Ishikawa (cell line): ENCODE results near the gene MYH7.

Experiments
- CEBPB ChIP-seq: IDR thresholded peaks from 2 replicates; pipeline ENCODE4 v1.6.1; 2012
- CREB1 ChIP-seq: IDR thresholded peaks from 2 replicates; pipeline ENCODE4 v1.6.1; 2012; ENCODE audit warnings: low read depth
- EGR1 ChIP-seq: IDR thresholded peaks from 2 replicates; pipeline ENCODE4 v1.6.1; 2012
- EP300 ChIP-seq: IDR thresholded peaks from 2 replicates; pipeline ENCODE4 v1.6.1; 2012; ENCODE audit warnings: borderline replicate concordance
- FOXM1 ChIP-seq: IDR thresholded peaks from 2 replicates; pipeline ENCODE4 v1.6.1; 2012; ENCODE audit warnings: low read depth, borderline replicate concordance
- MAX ChIP-seq: IDR thresholded peaks from 2 replicates; pipeline ENCODE4 v1.6.1; 2012
- NFIC ChIP-seq: IDR thresholded peaks from 2 replicates; pipeline ENCODE4 v1.6.1; 2012
- RAD21 ChIP-seq: IDR thresholded peaks from 2 replicates; pipeline ENCODE4 v1.6.1; 2012; ENCODE audit warnings: low read depth
- REST ChIP-seq: IDR thresholded peaks from 2 replicates; pipeline ENCODE4 v1.6.1; 2012; ENCODE audit warnings: low read depth, mild to moderate bottlenecking
- TAF1 ChIP-seq: IDR thresholded peaks from 2 replicates; pipeline ENCODE4 v1.6.1; 2012; ENCODE audit warnings: low read depth, mild to moderate bottlenecking
- TCF12 ChIP-seq: IDR thresholded peaks from 2 replicates; pipeline ENCODE4 v1.6.1; 2012; ENCODE audit warnings: low read depth
- TEAD4 ChIP-seq: IDR thresholded peaks from 2 replicates; pipeline ENCODE4 v1.6.1; 2012
- USF1 ChIP-seq: IDR thresholded peaks from 2 replicates; pipeline ENCODE4 v1.6.1; 2012
- YY1 ChIP-seq: IDR thresholded peaks from 2 replicates; pipeline ENCODE4 v1.6.1; 2012; ENCODE audit warnings: low read depth
- ZBTB7A ChIP-seq: IDR thresholded peaks from 2 replicates; pipeline ENCODE4 v1.6.1; 2012; ENCODE audit warnings: low read depth

Gene MYH7

GRCh38 chr14:23375527-23376251 lies 59.8 kb downstream of the MYH7 start:
- no peak for TF ChIP-seq TAF1
- TF ChIP-seq FOXM1, result no peak
- no peak for TF ChIP-seq REST
- TF ChIP-seq NFIC, result no peak
- TF ChIP-seq ZBTB7A, result no peak
- TF ChIP-seq USF1, result no peak
- TF ChIP-seq MAX, result no peak
- TF ChIP-seq EGR1, result no peak
- TF ChIP-seq TCF12, result no peak
- TF ChIP-seq RAD21, result no peak
- TF ChIP-seq TEAD4, result no peak
- TF ChIP-seq YY1, result no peak
- no peak for TF ChIP-seq CEBPB
- TF ChIP-seq CREB1, result no peak
- TF ChIP-seq EP300, result no peak

- no peak for TF ChIP-seq NFIC
- TF ChIP-seq USF1, result no peak
- no peak for TF ChIP-seq CEBPB
- TF ChIP-seq ZBTB7A, result no peak
- TF ChIP-seq TEAD4, result no peak
- no peak for TF ChIP-seq RAD21
- no peak for TF ChIP-seq CREB1
- no peak for TF ChIP-seq MAX
- TF ChIP-seq YY1, result no peak
- TF ChIP-seq EP300, result no peak
- TF ChIP-seq FOXM1, result no peak
- no peak for TF ChIP-seq REST
- no peak for TF ChIP-seq EGR1
- TF ChIP-seq TAF1, result no peak
- no peak for TF ChIP-seq TCF12
These were observed 62.4 kb downstream of the MYH7 start for GRCh38 chr14:23373041-23373440.

GRCh38 chr14:23372509-23372908 lies 63.0 kb downstream of the MYH7 start, which contains the start of gene IL25:
Gene IL25, plus strand, starts transcription at chr14:23372809.
- TF ChIP-seq USF1, result no peak
- TF ChIP-seq YY1, result no peak
- no peak for TF ChIP-seq NFIC
- TF ChIP-seq CREB1, result no peak
- TF ChIP-seq ZBTB7A, result no peak
- no peak for TF ChIP-seq TEAD4
- TF ChIP-seq TAF1, result no peak

- no peak for TF ChIP-seq YY1
- TF ChIP-seq TEAD4, result no peak
- TF ChIP-seq ZBTB7A, result no peak
- no peak for TF ChIP-seq USF1
- TF ChIP-seq MAX, result no peak
- no peak for TF ChIP-seq EP300
- TF ChIP-seq RAD21, result no peak
- no peak for TF ChIP-seq TCF12
- TF ChIP-seq TAF1, result no peak
- no peak for TF ChIP-seq EGR1
- TF ChIP-seq CREB1, result no peak
- no peak for TF ChIP-seq FOXM1
- no peak for TF ChIP-seq NFIC
These were observed 63.6 kb downstream of the MYH7 start for GRCh38 chr14:23371865-23372264.
